GM18870 (cell line): Measurements from ENCODE around the gene NBL1.
"Not testable (repeated sequence)": the region's sequence is repeated elsewhere in the genome, so short reads cannot be mapped to it uniquely, and the experiment has no call there.

Experiments
- ATAC-seq: cut with Tn5 transposase; IDR thresholded peaks from one replicate; pipeline ENCODE4 v1.9.1; 2021; ENCODE audit warnings: moderate library complexity; ENCODE audit not compliant: unreplicated experiment

The NBL1 gene

DNA sequence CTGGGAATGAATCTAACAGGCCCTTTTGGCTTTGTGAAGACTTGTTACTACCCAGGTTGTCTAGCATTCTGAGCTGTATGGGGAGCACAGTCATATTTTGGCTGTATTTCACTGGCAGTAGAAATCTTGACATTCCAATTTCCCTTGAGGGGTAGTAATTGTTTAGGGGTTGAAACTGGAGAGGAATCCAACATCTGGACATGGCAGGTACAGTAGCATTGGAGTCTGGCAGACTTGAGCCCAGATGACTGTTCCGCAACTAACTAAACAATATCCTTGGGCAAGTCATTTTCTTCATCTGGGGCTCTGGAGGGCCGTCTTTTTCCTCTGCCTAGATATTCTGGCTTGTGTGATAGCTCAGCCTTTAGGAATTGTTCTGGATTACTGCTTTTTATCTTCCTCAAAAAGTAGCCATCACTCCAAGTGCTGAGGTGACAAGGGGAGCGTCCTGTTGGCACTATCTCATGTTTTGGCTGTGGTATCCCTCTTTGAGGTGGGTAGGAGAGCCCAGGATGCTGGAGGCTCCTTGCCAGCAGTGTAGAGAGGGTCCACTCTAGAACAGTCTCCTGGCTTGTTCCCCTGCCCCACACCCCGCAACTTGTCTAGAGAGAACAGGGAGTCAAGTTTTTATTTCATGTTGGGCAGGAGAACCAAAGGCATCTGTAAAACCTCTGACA, 22.7 kb upstream of the NBL1 start:
- ATAC-seq: no peak

DNA sequence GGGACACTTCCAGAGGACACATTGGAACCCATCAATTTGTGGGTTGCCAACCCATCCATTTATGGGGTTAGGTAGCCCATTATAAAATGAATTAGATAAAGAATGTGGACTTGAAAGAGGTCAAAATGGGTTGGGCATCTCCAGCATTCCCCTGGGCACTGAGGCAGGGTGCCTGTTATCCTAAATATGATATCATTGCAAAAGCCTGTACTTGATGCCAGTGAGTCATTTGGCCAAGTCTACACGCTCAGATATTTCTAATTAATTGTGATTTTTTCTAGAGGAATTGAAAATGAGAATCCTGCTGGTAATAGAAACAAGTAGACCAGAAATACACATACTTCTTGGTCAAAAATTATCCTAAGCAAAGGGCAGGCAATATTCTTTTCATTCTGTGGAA, 21.9 kb upstream of the NBL1 start:
- ATAC-seq: no peak

DNA sequence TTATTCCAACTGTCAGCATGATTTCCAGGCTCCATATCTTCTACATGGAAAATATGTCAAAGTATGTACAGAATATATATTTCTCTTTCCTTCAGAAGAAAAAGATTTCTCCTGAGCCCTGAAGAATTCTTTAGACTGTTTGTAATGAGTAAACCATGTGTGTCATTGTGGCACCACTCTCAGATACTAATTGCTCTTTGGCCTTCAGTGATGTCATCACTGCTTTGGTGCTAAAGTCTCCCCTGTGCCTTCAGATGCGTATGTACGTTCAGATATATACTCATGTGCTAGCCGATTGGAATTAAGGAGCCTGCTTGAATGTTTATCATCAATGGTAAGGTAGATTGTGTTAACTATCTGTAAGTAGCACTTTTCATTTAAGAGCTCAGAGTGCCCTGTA, 20.6 kb upstream of the NBL1 start:
- no peak for ATAC-seq

DNA sequence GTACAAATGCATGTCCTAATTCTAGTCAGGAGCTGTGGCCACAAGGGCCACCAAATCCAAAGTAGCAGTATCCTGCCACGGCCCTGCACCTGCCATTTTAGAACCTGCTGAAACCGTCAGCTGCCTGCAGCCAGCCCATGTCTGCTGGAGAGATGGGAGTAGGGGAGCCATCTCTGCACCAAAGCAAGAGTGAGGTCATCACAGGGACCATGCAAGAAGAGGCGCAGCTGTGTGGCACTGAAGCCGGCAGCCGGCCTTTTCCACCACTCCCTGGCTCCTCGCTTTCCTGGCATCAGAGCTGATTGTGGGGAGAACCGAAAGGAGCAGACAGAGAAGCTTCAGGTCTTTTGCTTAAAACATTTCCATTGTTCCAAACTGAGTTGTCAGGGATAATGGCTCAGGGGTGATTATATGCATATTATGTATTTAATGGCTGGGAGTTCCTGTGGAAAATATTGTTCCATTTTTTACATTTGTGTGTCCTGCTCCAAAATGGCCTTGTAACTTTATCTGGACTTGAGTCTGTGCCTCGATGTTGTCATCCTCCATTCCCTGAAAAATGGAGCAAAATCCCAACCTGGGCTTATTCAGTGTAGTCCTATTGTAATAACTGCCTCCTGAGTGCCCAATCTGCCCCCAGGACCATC, 18.7 kb upstream of the NBL1 start:
- no peak for ATAC-seq

DNA sequence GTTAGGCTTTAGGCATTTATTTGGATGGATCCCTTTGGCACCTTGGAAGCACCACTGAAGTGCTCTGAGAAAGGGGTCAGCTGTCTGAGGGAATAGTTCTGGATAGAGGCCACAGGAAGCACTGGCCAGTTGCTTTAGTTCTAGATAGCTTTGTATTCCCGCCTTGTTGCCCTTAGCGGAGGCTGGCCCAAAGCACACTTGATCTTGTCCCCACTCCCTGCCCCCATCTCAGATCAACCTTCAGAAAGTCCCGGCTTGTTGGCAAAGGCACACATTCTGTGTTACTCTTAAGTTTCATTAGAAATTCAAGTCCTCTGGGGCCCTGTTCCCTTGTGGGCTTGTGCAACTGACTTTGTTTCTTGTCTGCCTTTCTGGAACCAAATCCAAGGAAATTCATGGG, 15.2 kb upstream of the NBL1 start:
- no peak for ATAC-seq

DNA sequence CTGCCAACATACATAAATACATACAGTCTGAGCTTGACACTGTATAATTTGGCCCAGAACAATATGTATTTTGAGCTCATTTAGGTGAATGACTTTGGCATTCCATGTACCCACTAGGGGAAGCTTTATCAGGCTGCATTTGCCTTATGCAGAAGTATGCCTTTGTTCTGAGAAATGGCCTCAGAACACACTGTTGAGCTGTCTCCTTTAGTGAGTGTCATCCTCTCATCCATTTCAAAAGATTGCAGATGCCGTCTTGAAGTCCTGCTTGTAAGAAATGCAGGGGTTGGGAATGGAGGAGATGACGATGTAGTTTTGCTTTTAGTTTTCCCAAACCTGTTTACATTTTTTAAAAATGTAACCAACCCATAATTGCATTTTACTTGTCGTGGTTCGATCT, 14.8 kb upstream of the NBL1 start:
- no peak for ATAC-seq

DNA sequence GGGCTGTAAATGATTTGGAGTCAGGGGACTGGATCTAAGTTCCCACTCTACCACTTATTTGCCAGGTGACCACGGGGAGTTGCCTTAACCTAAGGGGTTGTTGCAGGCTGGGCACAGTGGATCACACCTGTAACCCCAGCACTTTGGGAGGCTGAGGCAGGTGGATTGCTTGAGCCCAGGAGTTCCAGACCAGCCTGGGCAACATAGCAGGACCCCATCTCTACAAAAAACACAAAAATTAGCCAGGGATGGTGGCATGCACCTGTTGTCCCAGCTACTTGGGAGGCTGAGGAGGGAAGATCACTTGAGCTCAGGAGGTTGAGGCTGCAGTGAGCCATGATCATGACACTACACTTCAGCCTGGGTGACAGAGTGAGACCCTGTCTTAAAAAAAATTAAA, 13.9 kb upstream of the NBL1 start:
- not testable (repeated sequence) for ATAC-seq

DNA sequence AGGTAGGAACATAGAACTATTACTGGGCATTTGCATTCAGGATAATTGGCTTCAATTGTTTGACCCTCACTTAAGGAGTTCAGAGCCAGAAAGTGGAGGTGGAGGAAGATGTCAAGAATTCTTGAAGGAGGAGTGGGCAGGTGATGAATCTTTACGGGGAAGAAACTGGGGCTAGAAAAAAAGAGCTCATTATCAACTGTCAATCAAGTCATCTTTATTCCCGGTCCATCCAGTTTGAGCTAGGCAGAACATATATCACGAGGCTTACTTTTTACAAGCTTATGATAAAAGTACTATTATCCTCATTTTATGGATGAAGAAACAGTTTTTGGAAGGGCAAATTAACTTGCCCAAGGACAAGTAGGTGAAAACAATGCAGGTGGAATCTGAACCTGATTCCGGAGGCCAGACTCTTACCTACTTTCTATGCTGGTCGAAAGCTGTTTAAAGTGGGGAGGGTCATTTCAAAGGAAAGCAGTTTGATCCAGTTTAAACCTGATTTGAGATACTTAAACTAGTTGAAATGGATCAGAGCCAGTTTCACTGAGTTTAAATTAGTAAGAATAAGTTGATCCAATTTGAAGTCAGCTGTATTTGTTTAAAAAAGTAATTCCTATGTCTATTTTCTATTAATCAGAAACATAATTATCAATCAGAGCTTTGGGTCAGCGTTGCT, 13.3 kb upstream of the NBL1 start:
- ATAC-seq: no peak

DNA sequence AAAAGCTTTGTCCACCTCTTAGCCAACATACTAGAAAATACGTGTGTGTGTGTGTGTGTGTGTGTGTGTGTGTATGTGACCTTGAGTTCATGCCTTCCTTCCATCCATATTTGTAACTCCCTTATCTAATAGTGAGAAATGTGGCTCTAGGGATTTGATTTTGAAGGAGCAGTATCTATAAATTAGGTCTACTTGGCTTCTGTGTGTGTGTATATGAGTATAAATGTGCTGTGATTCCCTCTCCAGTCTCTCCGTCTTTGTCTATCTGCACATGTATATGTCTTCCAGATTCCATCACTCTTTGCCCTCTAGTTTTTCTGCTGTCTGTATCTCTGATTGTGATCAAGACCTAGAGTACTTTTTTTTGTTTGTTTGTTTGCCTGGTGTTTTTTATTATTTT, 11.9 kb upstream of the NBL1 start:
- no peak for ATAC-seq

DNA sequence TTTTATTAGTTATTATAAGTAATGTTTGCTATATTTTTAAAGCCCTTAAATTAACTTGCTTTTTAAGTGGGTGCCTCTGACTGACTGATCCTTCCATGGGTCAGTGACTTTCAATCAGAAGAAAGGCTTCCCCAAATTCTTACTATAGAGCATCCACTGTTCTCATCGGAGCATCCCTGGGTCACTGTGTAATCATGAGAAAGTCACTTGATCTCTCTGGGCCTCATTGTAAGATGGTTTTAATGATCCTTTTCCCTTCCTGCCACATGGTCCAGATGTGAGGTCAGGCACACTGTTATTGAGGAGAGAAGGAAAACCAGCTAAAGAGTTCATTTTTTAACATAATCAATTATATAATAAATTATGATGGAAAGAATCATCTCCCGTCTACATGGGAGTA, 11.0 kb upstream of the NBL1 start:
- ATAC-seq: no peak

DNA sequence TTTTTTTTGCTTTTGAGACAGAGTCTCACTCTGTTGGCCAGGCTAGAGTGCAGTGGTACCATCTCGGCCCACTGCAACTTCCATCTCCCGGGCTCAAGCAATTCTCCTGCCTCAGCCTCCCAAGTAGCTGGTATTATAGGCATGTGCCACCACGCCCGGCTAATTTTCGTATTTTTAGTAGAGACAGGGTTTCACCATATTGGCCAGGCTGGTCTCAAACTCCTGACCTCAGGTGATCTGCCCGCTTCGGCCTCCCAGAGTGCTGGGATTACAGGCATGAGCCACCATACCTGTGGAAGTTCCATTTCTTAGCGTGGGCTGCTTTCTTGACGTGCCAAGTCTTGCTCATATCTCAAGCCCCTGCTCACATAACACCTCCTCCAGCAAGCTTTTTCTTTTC, 9.0 kb upstream of the NBL1 start:
- not testable (repeated sequence) for ATAC-seq

DNA sequence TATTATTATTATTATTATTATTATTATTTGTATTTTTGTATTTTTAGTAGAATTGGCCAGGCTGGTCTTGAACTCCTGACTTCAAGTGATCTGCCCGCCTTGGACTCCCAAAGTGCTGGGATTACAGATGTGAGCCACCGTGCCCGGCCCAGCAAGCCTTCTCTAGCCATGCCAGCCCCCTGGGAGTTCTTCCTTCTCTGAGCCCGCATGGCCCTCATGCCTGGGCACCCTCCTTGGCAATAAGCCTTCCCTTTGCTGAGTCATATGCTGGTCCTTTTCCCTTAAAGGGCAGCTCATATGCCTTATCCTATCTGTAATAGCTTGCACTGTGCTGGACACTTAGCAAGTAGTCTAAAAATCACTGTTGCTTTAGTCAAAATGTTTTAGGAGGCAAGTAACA, 8.5 kb upstream of the NBL1 start:
- ATAC-seq: no peak

DNA sequence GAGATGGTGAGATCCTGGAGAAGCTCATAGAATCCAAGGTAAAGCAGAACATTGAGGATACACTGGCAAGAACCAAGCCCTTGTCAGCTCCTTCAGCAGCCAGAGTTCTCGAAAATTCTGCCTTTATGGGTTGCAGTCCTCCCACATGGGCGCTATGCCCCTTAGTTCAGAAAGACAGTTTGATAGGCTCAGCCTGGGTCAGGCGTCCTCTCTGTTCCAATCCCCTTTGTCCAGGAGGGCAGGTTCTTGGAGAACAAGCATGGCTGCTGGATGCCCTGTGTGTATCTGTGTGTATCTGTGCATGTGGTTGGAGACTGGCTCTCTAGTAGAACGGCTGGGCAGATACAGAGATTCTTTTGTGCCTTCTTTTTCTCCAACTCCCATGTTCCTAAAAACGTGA, 8.0 kb upstream of the NBL1 start:
- ATAC-seq: no peak

DNA sequence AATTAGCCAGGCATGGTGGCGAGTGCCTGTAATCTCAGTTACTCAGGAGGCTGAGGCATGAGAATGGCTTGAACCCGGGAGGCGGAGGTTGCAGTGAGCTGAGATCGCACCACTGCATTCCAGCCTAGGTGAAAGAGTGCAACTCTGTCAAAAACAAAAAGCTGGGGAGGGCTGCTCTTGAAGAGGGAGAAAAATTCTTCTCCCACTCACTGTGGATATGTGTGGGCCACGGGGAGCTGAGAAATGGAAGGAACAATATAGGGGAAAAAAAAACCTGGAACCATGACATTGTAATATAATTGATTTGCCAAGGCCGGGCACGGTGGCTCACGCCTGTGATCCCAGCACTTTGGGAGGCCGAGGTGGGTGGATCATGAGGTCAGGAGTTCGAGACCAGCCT, 7.4 kb upstream of the NBL1 start:
- ATAC-seq: not testable (repeated sequence)

DNA sequence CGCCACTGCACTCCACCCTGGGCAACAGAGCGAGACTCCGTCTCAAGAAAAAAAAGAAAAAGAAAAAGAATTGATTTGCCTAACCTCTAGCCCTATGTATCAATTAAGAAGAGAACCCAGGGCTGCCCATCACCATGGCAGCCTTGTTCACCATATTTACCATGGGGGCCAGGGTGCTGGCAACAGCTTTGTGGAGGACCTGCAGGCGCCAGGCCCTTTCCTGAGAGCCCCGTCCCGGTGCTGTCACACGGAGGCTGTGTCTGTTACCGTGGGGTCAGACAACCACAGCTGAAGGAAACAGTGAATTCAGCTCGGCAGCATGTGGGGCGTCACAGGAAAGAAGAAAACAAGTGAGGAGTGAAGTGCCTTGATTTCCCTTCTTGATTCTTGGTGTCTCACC, 6.5 kb upstream of the NBL1 start:
- no peak for ATAC-seq

DNA sequence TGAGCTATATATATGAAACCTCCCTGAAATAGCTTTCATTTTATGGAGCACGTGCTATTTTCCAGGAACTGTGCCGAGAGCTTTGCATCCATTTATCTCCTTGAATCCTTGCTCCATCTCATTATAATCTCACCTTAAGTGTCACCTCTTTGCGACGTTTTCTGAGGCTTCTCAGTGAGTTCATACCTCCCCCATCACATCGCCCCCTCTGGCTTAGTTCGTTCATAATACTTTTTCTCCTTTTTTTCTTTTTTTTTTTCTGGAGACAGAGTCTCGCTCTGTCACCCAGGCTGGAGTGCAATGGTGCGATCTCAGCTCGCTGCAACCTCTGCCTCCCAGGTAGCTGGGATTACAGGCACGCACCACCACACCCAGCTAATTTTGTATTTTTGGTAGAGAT, 4.9 kb upstream of the NBL1 start:
- ATAC-seq: not testable (repeated sequence)

DNA sequence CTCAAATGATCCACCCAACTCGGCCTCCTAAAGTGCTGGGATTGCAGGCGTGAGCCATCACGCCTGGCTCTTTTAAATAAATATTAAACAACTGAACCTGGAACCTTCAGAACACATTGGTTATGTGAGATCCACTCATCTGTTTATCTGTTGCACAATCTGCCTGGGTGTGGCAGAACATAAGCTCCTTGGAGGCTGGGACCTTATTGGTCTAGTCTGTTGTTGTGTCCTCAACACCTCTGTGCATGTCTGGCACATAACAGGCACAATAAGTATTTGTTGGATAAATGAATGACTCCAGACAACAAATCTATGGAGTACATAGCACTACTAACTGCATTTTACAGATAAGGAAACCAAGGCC, 4.1 kb upstream of the NBL1 start:
- ATAC-seq: no peak

DNA sequence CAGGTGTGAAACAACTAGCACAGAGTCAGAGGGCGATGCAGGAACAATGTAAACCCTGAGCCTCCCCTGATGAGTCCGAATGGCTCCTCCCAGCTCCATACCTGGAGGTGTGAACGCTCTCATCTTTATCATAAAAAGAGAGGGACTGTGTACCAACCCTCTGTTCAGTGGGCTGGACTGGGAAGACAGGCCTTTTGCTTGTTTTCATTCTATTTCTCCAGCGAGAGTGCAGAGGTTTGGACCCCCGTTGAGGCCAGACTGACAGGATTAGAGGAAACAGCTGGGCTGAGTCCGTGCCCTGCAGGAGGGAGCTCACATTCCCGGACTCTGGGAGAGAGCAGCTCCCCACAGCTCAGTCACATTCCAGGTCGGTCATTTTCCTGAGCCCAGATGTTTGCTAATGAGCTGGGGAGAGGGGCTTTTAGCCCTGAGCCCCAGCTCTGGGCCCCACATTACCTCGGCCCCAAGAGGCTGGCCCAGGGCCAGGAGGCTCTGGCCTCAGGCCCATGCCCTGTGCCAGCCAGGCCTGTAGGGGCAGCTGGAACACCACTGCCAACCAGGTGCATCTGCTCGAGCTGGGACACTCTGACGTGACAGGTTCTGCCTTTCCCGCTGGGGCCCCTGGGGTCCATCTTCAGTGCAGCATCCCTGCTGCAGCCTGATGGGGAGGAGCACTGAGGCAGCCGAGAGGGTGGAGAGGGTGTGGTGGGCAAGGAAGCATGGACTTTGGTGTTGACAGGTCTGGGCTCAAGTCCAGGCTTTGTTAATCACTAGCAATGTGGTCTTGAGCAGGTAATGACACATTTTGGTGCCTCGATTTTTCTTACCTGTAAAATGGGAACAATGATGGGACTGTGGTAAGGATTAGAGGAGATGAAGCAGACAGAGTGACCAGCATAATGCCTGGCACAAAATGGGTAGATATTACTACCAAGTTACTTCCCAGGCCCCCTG, 3.5 kb upstream of the NBL1 start:
- no peak for ATAC-seq

DNA sequence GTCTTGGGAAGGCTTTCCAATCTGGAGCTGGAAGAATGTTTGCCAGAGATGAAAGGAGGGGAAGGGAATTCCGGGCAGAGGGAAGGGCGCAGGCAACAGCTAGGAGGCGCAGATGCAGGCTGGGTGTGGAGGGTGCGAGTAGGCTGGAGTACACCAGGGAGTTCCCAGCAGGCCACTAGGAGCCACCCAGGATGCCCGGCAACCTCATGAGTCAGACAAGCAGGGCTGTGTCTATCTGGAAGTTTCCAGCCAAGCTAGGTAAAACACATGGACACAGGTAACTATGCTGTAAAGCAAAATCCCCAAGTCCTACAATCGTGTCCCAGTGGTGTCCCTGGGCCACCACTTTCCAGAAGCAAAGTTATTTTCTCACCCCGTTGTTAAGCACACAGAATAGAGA, 990 bp upstream of the NBL1 start:
- ATAC-seq: no peak

DNA sequence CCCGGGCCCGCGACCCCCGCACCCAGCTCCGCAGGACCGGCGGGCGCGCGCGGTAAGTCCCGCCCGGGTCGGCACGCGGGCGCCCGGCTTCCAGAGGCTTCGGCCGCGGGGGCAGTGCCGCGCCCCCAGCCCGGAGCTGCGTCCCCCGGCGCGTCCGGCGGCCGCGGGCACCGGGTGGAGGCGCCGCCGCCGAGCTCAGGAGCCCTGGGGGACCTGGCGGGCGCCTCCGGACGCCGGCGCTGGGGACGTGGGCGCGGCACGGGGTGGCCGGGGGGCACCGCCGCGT, 227 bp downstream of the NBL1 start:
- no peak for ATAC-seq

DNA sequence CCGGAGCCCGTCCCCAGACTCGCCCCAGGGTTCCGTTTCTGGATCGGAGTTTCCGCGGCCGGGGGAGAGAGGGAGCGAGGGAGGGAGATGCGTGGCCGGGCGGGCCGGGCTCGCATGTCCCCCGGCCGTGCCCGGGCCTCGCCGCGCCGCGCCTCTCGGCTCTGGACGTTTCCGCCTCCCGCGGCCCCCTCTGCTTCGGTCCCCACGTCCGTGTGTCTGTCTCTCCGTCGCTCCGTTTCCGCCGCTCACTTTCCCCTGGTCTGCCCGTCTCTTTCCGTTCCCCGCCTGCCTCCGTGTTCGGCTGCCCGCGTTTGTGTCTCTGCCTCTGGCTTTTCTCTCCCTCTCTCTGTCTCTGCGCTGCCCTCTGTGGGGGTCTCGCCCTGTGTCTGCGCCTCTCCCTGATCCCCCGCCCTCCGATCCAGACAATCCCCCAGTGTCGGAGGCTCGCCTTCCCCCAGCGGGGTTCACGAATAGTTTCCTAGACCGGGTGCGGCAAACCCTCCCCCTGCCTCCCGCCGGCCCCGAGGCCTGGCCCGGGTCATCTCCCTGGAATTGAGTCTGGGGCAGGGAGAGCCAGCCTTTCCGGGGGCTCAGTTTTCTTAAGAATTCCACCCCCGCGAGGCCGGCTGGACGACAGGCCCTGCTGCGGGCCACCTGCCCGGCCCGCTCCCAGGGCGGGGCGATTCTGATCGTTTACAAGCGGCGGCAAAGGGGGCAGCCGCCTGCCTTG, 735 bp downstream of the NBL1 start:
- no peak for ATAC-seq
